GM19438 (cell line): ENCODE measurements around the gene KCP.
"Not testable (repeated sequence)": the region's sequence is repeated elsewhere in the genome, so short reads cannot be mapped to it uniquely, and the experiment has no call there.

Source experiments
- ATAC-seq: cut with Tn5 transposase; IDR thresholded peaks from one replicate; pipeline ENCODE4 v1.9.1; 2021; ENCODE audit warnings: low read depth; ENCODE audit not compliant: unreplicated experiment

Gene KCP

DNA sequence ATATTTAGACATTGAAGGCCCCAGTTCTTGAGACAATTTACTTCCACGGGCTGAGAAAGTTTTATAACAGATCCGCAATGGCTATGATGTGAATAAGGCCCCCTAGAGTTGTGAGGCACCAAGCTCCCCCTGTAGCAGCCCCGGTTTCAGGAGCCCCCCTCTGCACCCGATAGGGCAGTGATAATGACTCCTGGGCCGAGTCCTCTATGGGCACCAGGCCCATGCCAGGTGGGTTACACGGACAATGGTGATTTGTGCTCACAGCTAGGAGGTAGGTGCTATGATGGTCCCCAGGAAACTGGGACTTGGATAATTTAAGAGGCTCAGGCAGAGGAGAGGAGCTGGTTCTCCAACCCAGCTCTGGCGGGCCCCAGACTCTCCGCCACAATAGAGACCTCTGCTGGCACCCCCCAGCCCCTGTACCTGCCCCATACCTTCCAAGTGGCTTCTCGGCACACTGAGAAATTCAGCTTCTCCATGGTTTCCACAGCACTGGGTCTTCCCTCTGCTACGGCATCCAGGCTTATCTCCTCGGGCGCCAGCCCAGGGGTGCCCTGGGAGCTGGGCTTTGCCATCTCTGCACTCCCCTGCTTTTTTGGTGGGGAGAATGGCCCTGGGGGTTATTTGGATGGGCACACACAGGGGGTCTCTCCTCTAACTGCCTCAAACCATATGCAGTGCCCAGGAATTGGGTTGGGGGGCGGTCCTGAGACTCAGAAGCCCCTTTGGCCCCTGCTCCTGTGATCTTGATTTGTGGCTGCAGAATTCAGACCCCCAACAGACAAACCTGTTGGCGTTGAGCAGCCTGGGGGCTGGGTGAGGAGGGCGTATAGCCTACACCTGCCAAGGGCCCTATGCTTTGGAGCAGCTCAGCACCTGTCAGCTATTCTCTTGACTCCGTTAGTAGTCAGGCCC, 12.2 kb upstream of the KCP start:
- no peak for ATAC-seq

DNA sequence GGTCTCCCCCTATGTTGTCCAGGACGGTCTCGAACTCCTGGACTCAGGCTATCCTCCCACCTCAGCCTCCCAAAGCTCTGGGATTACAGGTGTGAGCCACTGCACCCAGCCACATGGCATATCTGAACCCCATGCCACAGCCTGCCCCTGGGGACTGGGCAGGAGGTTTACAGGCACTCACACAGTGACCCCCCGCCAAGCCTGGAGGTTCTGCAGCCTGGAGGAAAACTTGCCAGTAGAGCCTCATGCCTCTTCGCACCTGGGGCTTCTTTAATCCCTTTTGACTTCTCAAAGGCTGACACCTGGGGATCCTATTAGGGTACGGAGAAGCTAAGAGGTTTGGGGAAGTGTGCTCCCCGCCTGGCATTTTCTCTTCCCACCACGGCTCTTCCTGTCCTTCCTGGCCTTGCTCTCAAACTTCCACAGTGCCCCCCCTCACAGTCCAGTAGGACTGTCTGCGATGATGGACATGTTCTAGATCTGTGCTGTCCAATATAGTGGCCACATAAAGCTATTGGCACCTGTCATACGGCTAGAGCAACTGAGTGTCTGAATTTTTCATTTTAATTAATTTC, 11.4 kb upstream of the KCP start:
- no peak for ATAC-seq

DNA sequence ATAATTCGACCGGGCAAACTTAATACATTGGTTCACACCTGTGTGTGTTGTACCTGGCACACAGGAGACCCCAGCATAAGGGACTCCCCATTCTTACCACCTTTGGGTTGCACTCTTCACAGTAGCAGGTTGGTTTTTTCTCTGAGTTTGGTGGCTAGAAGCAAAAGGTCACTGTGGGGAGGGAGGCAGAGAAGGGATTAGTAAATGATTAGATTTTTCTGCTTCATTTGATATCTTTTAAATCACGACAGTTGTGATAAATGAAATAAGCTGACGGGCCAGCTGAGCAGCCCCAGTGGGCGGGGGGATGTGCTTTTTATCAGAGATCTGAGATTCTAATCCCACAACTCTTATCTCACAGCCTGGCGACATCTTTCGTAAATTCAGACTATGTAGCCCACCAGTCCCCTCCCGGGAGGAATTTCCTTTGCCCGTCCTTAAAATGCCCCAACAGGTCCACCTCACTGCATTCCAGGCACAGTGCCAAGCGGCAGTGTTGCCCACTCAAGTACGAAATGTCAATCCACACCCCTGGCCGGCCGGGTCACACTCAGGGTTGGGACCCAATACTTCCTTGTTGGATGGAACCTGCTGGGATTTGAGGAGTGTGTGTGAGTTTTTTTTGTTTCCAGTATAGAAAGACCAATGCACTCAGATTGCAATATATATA, 10.5 kb upstream of the KCP start:
- ATAC-seq = no peak

DNA sequence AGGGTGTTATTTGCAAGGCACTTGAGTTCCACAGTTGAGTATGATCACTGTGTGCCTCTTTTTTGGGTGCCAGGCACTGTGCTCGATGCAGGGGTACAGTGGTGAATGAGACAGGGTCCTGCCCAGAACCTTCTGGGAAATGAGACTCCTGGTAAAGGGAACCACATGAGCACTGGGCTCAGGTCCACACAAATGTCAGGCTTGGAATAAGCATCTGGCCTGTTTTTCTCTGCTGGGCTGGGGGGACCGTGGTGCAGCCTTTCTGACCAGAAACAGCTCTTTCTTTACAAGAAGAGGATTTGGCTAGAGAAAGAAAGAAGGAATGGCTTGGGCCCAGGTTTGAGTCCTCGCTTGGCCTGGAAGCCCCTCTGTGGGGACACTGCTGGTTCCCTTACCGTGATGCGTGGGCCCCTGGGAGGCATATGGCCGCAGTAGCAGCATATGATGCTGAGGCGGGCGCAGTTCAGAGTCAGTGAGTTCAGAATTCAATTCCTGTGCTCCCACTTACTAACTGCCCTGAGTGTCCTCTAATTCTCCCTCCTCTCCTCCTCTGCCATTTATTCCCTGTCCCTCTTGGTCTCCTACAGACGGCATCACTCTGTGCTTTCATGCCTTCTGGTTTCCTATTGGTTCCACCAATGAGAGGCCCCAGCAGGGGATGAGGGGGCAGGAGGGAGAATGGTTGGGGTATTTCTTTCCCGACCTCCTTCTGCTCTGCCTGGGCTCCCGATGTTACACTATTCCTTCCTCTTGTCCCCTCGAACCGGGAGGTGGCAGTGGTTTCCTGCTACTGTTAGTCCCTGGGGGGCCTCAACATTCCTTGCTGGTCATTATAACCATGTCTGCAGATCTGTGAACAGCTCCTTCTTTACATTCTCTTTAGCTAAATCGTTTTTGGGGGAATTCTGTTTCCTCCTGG, 9.6 kb upstream of the KCP start:
- ATAC-seq = no peak

DNA sequence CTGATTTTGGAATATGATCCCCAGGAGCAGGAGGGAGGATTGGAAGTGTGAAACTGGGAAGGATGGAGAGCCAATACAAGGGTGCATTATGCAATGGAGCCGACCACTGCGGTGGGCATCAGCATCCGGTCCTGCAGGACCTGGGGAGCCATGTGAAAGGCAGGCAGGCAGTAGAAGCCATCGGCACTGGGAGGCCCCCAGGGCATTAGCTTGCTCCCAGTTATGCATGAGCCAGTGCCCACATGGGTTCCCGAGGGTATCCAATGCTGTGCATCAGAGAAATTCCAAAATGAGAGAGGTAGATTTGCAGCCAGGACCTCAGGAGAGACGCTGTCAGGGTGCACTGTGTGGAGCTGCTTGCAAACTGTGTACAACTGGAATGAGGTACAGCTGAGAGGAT, 8.7 kb upstream of the KCP start:
- no peak for ATAC-seq

DNA sequence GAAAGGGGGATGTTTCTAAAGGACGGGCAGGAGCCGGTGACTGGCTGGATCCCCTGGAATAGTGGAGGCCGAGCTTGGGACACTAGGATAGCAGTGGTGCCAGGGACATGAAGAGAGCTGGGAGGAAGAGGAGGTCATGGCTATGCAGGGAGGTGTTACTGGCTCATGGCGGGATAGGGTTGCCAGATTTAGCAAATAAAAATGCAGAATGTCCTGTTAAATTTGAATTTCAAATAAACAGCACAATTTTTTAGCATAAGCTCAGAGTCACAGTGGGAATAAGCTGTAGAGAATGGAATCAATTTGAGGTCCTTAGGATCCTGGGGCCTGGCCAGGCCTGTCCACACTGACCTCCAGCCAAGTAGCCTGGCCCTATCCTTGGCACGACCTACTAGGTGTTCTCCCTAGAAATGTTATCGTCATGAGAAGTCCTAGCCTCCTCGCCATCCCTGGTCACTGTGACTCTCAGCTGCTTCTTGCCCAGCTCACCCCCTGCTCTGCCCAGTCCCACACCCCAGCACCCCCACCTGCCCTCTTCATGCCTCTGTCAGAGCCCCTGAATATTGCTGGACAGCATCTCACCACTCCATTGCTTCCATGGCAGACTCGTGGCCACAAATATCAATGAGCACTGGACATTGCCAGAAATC, 7.6 kb upstream of the KCP start:
- no peak for ATAC-seq

DNA sequence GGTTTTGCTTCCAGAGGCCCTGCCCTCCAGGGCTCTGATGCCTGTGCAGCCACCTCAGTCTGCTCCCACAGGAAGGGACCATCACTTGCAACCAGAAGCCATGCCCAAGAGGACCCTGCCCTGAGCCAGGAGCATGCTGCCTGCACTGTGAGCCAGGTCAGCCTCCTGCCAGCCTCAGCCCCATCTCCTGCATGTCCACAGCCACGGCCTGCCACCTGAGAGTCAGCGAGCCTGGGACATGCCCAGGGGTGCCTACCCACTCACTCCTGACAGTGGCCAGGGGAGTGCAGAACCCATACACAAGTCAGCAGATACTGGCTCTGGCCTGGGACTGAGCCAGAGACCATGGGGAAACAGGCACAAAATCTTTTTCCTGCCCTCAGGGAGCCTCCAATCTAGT, 6.6 kb upstream of the KCP start:
- ATAC-seq = no peak

DNA sequence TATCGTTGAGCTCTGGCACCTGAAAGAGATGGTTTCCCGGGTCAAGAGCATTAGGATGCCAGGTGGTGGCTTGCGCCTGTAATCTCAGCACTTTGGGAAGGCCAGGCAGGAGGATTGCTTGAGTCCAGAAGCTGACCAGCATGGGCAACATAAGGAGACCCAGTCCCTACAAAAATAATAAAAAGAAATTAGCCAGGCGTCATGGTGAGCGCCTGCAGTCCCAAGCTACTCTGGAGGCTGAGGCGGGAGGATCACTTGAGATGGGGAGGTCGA, 6.1 kb upstream of the KCP start:
- no peak for ATAC-seq

DNA sequence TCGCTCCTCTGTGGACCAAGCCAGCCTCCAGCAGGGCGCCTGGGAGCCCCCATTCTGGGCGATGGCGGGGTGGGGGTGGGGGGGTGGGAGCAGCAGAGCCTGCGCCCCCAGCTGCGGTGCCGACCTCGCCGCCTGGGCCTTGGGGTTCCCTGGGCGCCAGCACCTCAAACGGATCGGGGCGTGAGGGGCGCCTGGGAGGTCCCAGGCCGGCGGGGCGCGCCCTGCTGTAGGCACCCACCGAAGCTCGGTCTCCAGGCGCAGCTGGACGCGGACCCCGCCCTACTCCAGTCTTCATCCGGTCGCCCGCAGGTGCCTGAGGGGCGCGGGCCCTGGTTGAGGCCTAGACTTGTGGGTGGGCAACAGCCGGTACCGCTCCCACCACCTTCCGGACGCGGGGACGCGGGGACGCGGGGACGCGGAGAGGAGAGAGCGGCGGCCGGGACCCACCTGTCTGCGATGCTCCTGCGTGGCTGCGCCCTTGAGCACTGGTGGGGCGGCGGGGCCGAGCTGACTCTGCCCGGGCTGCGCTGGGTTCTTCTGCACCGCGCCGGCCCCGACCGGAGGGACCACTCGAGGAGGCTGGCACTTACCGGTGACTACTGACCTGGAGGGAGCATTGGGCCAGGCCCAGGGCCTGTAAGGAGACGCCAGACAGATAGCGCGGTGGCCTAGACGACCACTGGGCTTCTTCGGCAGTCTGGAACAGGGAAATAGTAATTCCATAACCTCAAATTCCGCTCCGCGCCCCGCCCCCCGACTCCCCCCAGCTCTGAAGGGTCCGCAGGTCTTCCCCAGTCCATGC, 5.5 kb upstream of the KCP start:
- no peak for ATAC-seq

DNA sequence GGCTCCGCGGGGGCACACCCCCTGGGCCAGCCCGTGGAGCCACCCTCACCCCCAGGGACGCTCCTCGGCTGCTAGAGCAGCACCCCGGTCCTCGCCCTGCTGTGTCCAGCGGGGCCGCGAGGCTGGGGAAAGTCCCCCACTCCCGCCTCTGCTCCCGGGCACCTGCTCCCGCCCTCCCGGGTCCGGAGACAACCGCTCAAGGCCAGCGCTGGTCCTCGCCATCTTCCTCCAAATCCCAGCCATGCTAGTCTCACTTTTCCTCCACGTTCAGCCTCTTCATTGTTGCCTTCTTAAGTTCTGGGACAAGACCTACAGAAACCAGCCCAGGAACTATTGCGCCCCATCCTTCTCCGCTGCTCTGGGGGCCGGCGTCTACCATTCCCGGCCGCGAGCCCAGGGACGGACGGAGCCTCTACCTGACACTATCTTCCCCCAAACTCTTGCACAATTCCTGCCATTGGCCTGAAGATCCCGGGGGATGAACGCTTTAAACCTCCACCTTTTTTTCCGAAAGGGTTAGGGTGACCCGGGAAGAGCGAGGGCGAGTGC, 4.8 kb upstream of the KCP start:
- no peak for ATAC-seq

DNA sequence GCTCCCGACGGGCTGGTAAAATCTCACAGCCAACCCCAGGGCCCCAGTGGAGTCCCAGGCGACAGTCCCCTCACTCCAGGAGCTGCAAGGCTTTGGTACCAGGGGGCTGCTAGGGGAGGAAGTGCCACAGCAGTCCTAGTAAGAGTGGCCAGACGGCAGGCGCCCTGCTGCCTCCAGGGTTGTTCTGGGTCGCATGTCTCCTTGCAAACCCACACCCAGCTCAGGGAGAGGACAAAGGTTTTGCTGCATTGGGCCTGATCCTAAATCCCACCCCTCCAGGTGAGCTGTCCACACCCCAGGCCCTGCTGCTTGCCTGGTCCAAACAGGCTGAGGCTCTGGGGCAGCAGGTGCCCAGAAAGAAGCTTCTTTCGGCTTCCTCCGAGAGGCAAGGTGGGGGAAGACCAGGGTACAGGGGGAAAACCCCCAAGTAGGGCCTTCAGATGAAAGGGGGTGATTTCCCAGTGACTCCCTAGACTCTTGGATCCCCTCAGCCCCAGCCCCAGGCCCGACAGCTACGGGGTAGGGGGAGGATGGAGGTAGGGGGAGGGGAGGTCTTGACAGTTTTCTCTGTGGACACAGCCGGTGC, 4.2 kb upstream of the KCP start:
- no peak for ATAC-seq

DNA sequence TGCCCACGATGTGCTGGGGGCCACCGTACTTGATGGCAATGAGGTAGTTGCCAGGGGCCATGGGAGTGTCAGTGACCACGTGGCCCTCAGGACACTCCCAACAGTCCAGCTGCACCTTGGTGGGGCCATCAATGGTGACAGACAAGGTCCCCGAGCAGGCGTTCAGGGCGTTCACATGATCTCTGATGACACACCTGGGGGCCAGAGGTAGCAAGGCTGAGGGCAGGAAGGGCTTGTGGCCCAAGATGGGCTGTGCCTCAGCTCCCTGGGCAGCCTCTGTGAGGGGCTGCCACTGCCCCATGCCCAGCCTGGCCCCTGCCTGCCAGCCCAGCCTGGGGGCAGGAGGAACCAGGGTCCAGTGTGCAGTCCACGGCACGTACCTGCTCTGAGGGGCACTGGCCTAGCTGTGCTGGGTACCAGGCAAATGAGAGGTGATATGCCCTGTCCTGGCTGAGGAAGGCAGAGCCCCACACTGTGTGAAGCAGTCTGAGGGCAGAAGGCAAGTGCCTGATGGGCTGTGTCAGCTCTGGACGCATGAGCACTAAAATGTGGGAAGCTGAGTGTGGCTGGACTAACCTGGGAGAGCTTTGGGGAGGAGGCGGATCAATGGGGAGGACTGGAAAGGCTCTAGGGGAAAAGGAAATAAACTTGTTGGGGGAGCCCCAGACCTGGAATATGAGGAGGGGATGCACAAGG, 3.5 kb upstream of the KCP start:
- ATAC-seq = no peak

DNA sequence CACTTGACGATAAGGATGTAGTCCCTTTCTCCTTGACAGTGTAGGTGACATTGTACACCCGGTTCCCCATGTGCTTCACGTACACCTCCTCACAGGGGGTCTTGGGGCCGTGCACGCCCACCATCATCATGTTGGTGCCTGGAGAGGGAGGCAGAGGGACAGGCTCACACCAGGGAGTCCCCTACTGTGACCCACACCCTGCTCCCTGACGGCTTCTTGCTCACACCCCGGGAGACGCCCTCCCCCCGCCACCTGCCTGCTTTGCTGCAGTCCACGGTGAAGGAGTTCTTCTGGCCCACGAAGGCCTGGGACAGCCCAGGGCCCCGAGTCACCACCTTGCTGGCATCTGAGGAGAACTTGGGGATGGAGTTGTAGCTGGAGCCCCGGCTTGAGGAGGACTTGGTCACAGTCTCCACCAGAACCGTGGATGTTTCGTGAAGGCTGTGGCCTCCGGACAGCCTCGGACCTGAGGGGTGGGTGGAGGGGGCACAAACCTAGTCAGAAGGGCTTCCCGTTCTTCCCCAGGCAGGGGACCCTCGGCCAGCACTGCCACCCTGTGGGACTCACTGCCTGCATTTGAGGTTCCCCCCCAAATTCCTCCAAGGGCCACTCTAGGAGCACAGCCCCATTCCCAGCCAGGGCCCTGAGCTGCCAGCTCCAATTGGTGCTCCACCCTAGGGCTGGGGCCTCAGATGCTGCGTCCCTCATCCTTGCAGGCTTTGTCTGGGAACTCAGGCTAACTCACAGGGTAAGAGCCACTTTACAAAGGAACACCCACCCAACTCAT, 2.4 kb upstream of the KCP start:
- not testable (repeated sequence) for ATAC-seq

DNA sequence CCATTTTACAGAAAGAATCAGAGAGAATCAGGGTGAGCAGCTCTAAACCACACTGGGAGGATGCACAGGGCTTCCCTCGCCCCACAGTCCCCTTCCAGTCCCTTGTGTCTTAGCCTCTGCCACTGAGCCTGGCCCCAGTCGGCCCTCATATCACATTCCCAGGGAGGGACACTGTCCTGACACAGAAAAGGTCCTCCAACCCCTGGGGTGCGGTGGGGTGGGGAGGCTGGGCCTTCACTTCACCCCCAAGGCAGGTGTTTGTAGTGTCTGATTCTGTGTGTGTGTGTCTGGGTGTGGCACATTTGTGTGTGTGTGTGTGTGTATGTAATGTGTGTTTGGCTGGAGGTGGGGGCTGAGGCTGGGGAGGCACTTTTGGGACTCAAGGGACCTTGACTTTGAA, 1.8 kb upstream of the KCP start:
- no peak for ATAC-seq

DNA sequence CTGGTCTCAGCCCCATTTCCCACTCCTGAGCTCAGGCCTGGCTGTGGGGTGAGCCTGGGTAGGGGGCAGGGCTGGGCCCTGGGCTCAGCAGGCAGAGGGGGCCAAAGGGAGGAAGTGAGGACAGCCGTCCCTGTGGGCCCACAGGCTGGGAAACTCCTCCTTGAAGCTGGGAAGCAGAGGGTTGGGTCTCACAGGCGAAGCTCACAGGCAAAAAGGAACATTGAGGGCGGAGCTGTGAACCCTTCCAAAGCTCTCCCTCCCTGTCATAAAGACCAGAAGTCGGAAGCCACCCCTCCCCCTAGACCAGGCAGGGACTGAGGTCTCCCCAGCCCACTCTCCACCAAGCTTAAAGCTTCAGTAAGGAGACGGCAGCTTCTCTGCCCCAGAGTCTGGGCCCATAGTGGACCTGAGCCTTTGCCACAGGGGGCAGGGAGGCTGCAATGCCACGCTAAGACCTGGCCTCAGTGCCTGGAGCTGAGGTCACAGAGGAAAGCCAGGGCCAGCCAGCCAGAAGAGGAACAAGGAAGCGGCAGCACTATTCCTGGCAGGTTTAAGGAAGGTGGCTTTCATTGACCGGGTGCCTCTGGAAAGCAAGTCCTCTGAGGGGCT, 1.0 kb upstream of the KCP start:
- ATAC-seq = no peak

DNA sequence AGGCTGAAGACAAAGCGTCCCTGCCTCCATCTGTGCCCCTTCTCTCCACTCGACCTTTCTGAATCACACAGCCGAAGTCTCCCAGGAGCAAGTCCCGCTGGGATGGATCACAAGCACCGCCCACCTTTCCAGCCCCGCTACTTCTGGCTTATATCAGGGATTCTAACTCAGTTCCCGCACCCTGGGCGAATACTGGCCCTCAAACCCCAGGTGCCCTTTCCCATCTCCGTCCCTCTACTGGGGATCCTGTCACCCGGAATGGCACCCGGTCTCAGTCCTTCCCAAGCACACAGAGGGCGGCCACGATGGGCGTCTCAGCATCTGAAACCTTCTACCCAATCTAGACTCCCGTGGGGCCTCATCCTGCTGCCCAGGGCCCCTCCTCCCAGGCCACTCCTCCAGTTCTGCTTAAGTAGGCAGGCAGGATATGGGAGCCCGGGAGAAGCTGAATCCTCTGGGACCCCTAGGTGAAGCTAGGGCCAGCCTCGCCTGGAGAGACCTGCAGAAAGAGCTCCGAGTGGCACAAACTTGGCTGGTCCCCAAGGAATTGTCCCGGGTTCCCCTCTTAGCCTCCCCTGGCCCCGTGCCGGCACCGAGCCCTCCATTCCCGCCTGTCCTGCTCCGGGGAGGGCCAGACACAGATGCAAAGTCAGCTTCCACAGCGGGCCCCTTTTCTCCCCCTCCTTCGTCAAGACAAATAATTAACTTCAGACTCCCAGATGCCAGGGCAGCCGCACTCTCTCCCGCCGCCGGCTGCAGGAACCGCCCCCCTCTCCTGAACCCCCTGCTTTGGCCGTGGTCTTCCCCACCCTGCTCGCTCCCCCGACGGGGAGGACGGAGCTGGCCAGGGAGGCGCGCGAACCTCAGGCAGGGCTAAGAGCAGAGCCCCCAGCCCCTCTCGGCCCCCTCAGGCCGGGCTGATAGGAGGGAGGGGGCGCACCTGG, 612 bp downstream of the KCP start:
- ATAC-seq = no peak
